ENCODE measurements around the gene CYP51A1.
"Not testable (repeated sequence)": the region's sequence is repeated elsewhere in the genome, so short reads cannot be mapped to it uniquely, and the experiment has no call there.

CYP51A1 gene

GRCh38 chr7:92083922-92084321 lies 50.4 kb downstream of the CYP51A1 start:
- not testable (repeated sequence) for H3K27me3 ChIP-seq (ENCODE audit: control insufficient read depth, insufficient read depth, low read length); H3K4me3 ChIP-seq (ENCODE audit: low read length); DNase-seq (ENCODE audit: low read depth, low spot score); H3K9me3 ChIP-seq (ENCODE audit: control insufficient read depth, insufficient read depth, low read length); H3K4me1 ChIP-seq (ENCODE audit: control insufficient read depth, insufficient read depth, low read length); H3K27ac ChIP-seq (ENCODE audit: low read length); H3K36me3 ChIP-seq (ENCODE audit: control insufficient read depth, insufficient read depth, low read length)
- WGBS (ENCODE audit: insufficient coverage, insufficient read length): no CpG with 5 or more reads among the region's 6 CpGs

- no peaks in the 10 kb centered on the region for H3K27me3 ChIP-seq (ENCODE audit: control insufficient read depth, insufficient read depth, low read length)
- no CpG with 5 or more reads among the region's 1 CpG for WGBS (ENCODE audit: insufficient coverage, insufficient read length)
- no peaks in the 10 kb centered on the region for H3K36me3 ChIP-seq (ENCODE audit: control insufficient read depth, insufficient read depth, low read length)
- H3K27ac ChIP-seq (ENCODE audit: low read length): no peak overlapping the region
- no peak overlapping the region for H3K4me3 ChIP-seq (ENCODE audit: low read length)
- no peaks in the 10 kb centered on the region for H3K4me1 ChIP-seq (ENCODE audit: control insufficient read depth, insufficient read depth, low read length)
- DNase-seq (ENCODE audit: low read depth, low spot score): no peak
- H3K9me3 ChIP-seq (ENCODE audit: control insufficient read depth, insufficient read depth, low read length): no peaks in the 10 kb centered on the region
Measured at GRCh38 chr7:92076509-92076908, 57.8 kb downstream of the CYP51A1 start.

GRCh38 chr7:92075455-92076158 lies 58.7 kb downstream of the CYP51A1 start:
- Histone ChIP-seq H3K4me3 (ENCODE audit: low read length) (no peak overlapping the region), H3K9me3 (ENCODE audit: control insufficient read depth, insufficient read depth, low read length) (no peaks in the 10 kb centered on the region), H3K27me3 (ENCODE audit: control insufficient read depth, insufficient read depth, low read length) (no peaks in the 10 kb centered on the region), H3K36me3 (ENCODE audit: control insufficient read depth, insufficient read depth, low read length) (no peaks in the 10 kb centered on the region), H3K4me1 (ENCODE audit: control insufficient read depth, insufficient read depth, low read length) (no peaks in the 10 kb centered on the region), H3K27ac (ENCODE audit: low read length) (no peak overlapping the region)
- WGBS (ENCODE audit: insufficient coverage, insufficient read length): no CpG with 5 or more reads among the region's 4 CpGs
- DNase-seq (ENCODE audit: low read depth, low spot score): no peak

- Histone ChIP-seq H3K9me3 (ENCODE audit: control insufficient read depth, insufficient read depth, low read length) (no peaks in the 10 kb centered on the region), H3K4me1 (ENCODE audit: control insufficient read depth, insufficient read depth, low read length) (no peaks in the 10 kb centered on the region), H3K4me3 (ENCODE audit: low read length) (no peak overlapping the region), H3K27me3 (ENCODE audit: control insufficient read depth, insufficient read depth, low read length) (no peaks in the 10 kb centered on the region), H3K36me3 (ENCODE audit: control insufficient read depth, insufficient read depth, low read length) (no peaks in the 10 kb centered on the region), H3K27ac (ENCODE audit: low read length) (no peak overlapping the region)
- DNase-seq (ENCODE audit: low read depth, low spot score): no peak
- 100% methylated on average over 1 of the region's 3 CpGs for WGBS (ENCODE audit: insufficient coverage, insufficient read length)
Measured at GRCh38 chr7:92072708-92073107, 61.6 kb downstream of the CYP51A1 start.

GRCh38 chr7:92072121-92072520 lies 62.2 kb downstream of the CYP51A1 start:
- no CpG with 5 or more reads among the region's 1 CpG for WGBS (ENCODE audit: insufficient coverage, insufficient read length)
- Histone ChIP-seq H3K36me3 (ENCODE audit: control insufficient read depth, insufficient read depth, low read length) (no peaks in the 10 kb centered on the region), H3K4me1 (ENCODE audit: control insufficient read depth, insufficient read depth, low read length) (no peaks in the 10 kb centered on the region), H3K27ac (ENCODE audit: low read length) (no peak overlapping the region), H3K27me3 (ENCODE audit: control insufficient read depth, insufficient read depth, low read length) (no peaks in the 10 kb centered on the region), H3K4me3 (ENCODE audit: low read length) (no peak overlapping the region), H3K9me3 (ENCODE audit: control insufficient read depth, insufficient read depth, low read length) (no peaks in the 10 kb centered on the region)
- no peak for DNase-seq (ENCODE audit: low read depth, low spot score)

GRCh38 chr7:92071032-92071431 lies 63.2 kb downstream of the CYP51A1 start:
- Histone ChIP-seq H3K9me3 (ENCODE audit: control insufficient read depth, insufficient read depth, low read length) (no peaks in the 10 kb centered on the region), H3K36me3 (ENCODE audit: control insufficient read depth, insufficient read depth, low read length) (no peaks in the 10 kb centered on the region), H3K27me3 (ENCODE audit: control insufficient read depth, insufficient read depth, low read length) (no peaks in the 10 kb centered on the region), H3K4me3 (ENCODE audit: low read length) (no peak overlapping the region), H3K27ac (ENCODE audit: low read length) (no peak overlapping the region), H3K4me1 (ENCODE audit: control insufficient read depth, insufficient read depth, low read length) (no peaks in the 10 kb centered on the region)
- no peak for DNase-seq (ENCODE audit: low read depth, low spot score)
- 100% methylated on average over 1 of the region's 5 CpGs for WGBS (ENCODE audit: insufficient coverage, insufficient read length)

GRCh38 chr7:92064438-92065029 lies 69.7 kb downstream of the CYP51A1 start:
- Histone ChIP-seq H3K27ac (ENCODE audit: low read length) (no peak overlapping the region), H3K4me3 (ENCODE audit: low read length) (no peak overlapping the region), H3K4me1 (ENCODE audit: control insufficient read depth, insufficient read depth, low read length) (no peaks in the 10 kb centered on the region), H3K9me3 (ENCODE audit: control insufficient read depth, insufficient read depth, low read length) (no peaks in the 10 kb centered on the region), H3K36me3 (ENCODE audit: control insufficient read depth, insufficient read depth, low read length) (no peaks in the 10 kb centered on the region), H3K27me3 (ENCODE audit: control insufficient read depth, insufficient read depth, low read length) (no peaks in the 10 kb centered on the region)
- no CpG with 5 or more reads among the region's 2 CpGs for WGBS (ENCODE audit: insufficient coverage, insufficient read length)
- DNase-seq (ENCODE audit: low read depth, low spot score): no peak
